GM19452 (cell line): ENCODE data around the gene HTR4.

Source experiments
- ATAC-seq: cut with Tn5 transposase; IDR thresholded peaks from one replicate; pipeline ENCODE4 v1.9.1; 2021; ENCODE audit not compliant: unreplicated experiment

The HTR4 gene

GRCh38 chr5:148615644-148616275 lies 38.6 kb downstream of the HTR4 start:
- no peak for ATAC-seq

- no peak for ATAC-seq
Observed at GRCh38 chr5:148607406-148607805, 46.9 kb downstream of the HTR4 start.

DNA sequence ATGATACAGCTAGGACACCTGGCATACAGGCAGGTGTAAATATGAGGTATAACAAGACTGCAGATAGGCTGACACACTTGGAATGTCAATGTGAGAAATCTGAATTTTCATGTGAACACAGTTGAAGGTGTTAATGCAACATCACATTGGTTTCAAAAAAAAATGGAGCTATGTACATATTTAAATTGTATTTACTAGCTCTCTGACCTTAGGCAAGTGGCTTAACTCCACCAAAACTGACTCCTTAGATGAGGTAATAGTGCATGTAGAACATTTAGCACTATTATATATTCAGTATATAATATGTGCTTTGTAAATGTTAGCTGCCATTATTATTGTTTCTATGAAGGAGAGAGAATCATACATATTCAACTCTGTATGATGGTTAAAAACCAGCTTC lies 48.0 kb downstream of the HTR4 start:
- ATAC-seq = no peak

DNA sequence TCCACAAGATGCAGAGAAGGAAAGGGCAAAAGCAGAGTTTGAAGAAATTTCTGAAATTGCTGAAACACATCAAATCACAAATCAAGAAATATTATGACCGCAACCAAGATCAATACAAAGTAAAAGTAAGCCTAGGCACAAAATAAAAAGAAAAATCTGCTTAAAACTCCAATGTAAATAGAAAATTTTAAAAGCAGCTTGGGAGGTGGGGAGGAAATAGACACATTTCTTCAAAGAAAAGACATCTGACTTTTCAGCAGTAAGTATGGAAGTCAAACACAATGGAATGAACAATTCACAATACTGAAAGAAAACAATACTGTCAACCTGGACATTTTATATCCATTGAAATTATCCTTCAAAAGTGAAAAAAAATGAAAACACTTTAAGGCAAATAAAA lies 55.1 kb downstream of the HTR4 start:
- ATAC-seq = no peak

GRCh38 chr5:148595697-148596096 lies 58.6 kb downstream of the HTR4 start:
- ATAC-seq = no peak

DNA sequence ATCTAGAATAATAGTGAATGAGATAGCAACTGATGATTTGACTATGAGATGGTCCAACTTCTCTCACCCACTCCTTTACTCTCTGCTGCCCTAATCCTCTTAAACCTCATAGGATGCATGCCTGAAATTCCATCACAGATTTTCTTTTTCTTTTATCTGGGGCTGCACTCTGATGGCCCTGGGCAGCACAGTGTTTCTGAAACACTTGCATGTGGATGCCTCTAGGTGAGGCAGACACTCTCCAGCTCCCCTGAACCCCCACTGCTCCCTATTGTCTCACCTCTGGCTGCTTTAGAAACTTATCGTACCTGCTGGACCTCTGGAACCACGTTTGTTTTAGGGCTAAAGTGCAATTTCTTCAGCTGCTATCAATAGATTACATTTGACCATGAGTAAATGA lies 67.5 kb downstream of the HTR4 start:
- ATAC-seq = no peak

GRCh38 chr5:148585988-148586387 lies 68.3 kb downstream of the HTR4 start:
- no peak for ATAC-seq

DNA sequence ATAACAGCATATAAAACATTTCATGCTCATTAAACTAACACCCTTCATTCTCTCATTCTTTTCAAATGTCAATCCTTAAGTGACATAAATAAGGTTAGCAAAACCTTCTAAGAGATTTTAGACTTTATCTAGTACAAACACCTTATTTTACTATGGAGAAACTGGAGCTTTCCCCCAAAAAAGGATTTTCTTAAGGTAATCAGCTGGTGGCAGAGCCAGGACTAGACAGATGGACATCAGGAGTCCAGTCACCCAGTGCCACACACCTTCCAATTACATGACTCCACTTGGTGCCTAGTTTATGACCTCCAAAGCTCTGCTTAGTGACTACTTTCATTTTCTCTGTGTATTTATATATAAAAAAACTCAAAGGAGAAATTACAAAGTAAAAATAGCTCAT lies 70.2 kb downstream of the HTR4 start:
- ATAC-seq = no peak

DNA sequence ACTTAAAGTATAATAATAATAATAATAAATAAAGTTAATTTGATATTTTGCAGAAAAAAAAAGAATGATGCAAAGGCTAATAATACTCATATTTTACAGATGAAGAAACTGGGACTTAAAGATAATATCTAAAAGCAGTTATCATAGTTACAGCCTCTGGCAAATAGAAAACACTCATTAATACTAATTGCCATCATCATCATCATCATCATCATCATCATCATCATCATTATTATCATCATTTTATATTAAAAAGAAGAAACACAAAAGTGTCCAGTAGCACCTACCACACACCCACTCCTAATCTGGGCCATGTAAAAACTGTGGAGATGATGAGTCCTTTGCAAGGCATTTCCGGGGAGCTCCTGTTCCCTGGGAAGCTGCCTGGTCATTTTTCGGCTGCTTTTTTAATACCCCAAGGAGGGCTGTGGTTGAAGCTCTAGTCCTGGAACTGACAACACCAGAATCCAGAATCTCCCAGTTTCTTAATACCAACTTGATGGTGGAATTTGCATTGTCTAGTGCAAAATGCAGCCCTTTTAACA lies 70.8 kb downstream of the HTR4 start:
- no peak for ATAC-seq

- ATAC-seq = no peak
Observed at GRCh38 chr5:148574167-148574566, 80.2 kb downstream of the HTR4 start.

- no peak for ATAC-seq
Observed at GRCh38 chr5:148573374-148573773, 81.0 kb downstream of the HTR4 start.

- no peak for ATAC-seq
Observed at GRCh38 chr5:148569948-148570347, 84.4 kb downstream of the HTR4 start.

DNA sequence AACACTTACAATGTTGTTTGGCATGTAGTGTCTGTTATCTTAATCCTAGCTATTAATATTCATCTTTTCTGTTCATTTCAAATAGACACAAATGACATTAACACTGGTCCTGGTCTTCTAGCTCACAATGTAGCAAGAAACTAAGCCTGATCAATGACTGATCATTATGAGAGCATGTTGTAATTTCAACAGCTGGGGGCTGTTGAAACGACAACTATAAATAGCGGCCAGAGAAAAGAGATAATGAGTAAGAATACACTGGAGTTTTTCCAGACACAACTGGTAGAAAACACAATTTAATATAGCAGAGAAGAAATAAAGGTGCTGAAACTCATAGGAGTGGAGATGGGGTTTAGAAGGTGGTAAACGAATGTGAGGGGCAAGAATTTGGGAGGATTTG lies 89.2 kb downstream of the HTR4 start:
- no peak for ATAC-seq

DNA sequence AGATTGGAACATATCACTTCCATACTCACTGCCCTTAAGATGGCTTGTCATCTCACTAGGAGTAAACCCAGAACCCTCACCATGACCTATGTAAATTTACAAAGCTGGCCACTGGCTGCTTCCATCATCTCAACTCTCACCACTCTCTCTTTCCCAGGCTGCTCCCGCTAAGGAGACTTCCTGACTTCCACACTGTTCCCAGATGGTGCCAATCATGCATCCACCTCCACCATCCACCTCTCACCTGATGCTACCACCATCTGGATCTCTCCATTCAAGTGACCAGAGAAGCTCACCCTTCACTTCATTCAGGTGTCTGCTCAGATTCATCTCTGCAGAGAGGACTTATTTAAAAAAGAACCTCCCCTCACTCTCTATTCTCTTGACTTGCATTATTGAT lies 91.3 kb downstream of the HTR4 start:
- ATAC-seq = no peak

GRCh38 chr5:148561801-148562311 lies 92.5 kb downstream of the HTR4 start:
- no peak for ATAC-seq

DNA sequence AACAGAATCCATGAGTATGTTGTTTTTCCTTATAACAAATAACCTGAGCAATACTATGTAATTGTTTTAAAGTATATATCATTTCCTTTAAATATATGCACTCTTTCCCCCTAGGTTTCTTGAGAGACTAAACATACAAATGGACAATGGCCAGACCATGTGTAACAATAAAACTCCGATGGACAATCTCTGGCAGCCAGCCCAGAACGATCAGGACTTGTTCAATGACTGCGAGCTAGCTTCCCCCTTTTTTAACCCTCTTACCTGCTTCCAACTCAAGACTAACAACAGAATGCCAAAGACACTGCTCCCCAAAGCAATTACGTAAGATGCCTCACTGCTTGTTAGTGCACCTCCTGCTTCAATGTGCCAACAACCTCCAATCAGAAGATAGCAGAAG lies 94.9 kb downstream of the HTR4 start:
- ATAC-seq = no peak

GRCh38 chr5:148558892-148559291 lies 95.4 kb downstream of the HTR4 start:
- no peak for ATAC-seq

GRCh38 chr5:148556835-148557234 lies 97.5 kb downstream of the HTR4 start:
- ATAC-seq = no peak

GRCh38 chr5:148554621-148555020 lies 99.7 kb downstream of the HTR4 start:
- ATAC-seq = no peak

- ATAC-seq = no peak
Observed at GRCh38 chr5:148543727-148544126, 110.6 kb downstream of the HTR4 start.

- ATAC-seq = no peak
Observed at GRCh38 chr5:148542812-148543211, 111.5 kb downstream of the HTR4 start.

DNA sequence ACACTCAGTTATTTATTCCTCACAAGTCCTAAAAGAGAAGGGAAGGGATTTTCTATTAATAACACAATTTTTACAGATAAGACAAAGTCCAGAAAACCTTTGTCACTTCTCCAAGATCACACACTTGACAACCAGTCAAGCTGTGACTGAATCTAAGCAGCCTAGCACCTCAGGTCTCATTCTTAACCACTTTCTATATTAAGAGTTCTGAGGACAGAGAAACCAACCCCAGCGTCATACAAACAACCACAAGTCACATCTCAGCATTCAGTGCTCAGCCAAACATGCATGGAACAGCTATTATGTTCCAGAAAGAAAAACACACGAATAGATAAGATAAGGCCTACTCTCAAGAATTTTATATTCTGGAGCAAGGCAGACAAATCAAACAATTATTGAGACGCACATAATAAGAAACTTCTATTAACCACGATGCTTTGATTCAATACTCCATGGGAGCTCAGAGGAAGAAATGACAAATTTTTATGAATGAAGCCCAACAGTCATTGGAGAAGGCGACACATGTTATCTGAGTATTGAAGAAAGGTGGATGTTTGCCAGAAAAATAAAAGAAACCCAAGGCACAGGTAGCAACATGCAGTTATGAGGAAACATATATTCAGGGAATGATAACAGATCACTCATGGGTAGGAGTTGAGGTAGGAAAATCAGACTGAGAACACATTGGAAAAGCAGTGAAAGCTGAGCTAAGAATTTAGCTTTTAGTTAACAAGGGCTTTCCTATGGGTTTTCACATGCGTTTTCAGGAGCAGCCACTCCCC lies 113.1 kb downstream of the HTR4 start:
- no peak for ATAC-seq
